Measurements from ENCODE around the gene PACSIN1. TPM values are rescaled to one million over a fixed set of nuclear protein-coding genes. Genes with fewer than 3 reads are reported as not detected.

Gene PACSIN1
- total and polyA plus RNA-seq, 8 donors = 0.09 to 0.51 (median 0.25) TPM; not detected in 1

- intact Hi-C loops (cut with DNase I) = no loop called here
- DNase-seq (no peak), ATAC-seq (no peak)
- H3K27ac ChIP-seq = no peak overlapping the region
- H3K9me3 ChIP-seq = peaks cover 0 to 11% of the 10 kb centered on the region in 2 donors
- H3K4me3 ChIP-seq = no peak overlapping the region
- peaks cover 0 to 37% of the 10 kb centered on the region in 2 donors for H3K27me3 ChIP-seq
- no peaks in the 10 kb centered on the region for H3K36me3 ChIP-seq
- TF ChIP-seq, protein P1, sequence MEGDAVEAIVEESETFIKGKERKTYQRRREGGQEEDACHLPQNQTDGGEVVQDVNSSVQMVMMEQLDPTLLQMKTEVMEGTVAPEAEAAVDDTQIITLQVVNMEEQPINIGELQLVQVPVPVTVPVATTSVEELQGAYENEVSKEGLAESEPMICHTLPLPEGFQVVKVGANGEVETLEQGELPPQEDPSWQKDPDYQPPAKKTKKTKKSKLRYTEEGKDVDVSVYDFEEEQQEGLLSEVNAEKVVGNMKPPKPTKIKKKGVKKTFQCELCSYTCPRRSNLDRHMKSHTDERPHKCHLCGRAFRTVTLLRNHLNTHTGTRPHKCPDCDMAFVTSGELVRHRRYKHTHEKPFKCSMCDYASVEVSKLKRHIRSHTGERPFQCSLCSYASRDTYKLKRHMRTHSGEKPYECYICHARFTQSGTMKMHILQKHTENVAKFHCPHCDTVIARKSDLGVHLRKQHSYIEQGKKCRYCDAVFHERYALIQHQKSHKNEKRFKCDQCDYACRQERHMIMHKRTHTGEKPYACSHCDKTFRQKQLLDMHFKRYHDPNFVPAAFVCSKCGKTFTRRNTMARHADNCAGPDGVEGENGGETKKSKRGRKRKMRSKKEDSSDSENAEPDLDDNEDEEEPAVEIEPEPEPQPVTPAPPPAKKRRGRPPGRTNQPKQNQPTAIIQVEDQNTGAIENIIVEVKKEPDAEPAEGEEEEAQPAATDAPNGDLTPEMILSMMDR (IDR thresholded peaks at IDR 0.05) = no peak
- no peaks in the 10 kb centered on the region for H3K4me1 ChIP-seq
Observed at GRCh38 chr6:34513646-34514045, 47.8 kb downstream of the PACSIN1 start.

- no peak overlapping the region for H3K27ac ChIP-seq
- no peaks in the 10 kb centered on the region for H3K4me1 ChIP-seq
- ATAC-seq = no peak
- no peaks in the 10 kb centered on the region for H3K36me3 ChIP-seq
- no peak overlapping the region for H3K4me3 ChIP-seq
- TF ChIP-seq, protein P1 (IDR thresholded peaks at IDR 0.05) = no peak
- no peak for DNase-seq
- H3K9me3 ChIP-seq = peaks cover 0 to 9% of the 10 kb centered on the region in 2 donors
- intact Hi-C loops (cut with DNase I) = no loop called here
- peaks cover 0 to 37% of the 10 kb centered on the region in 2 donors for H3K27me3 ChIP-seq
Observed at GRCh38 chr6:34514112-34514511, 48.2 kb downstream of the PACSIN1 start.

GRCh38 chr6:34514593-34515472 is 49.0 kb downstream of the PACSIN1 start:
- intact Hi-C loops (cut with DNase I) = no loop called here
- TF ChIP-seq, protein P1 (IDR thresholded peaks at IDR 0.05) = no peak
- Histone ChIP-seq H3K27ac (no peak overlapping the region), H3K4me3 (no peak overlapping the region), H3K36me3 (no peaks in the 10 kb centered on the region), H3K27me3 (peaks cover 0 to 37% of the 10 kb centered on the region in 2 donors), H3K9me3 (peaks cover 0 to 3% of the 10 kb centered on the region in 2 donors), H3K4me1 (no peaks in the 10 kb centered on the region)
- ATAC-seq (peak; percentile 25), DNase-seq (peak in 1 of 4 donors; percentile 68)

DNA sequence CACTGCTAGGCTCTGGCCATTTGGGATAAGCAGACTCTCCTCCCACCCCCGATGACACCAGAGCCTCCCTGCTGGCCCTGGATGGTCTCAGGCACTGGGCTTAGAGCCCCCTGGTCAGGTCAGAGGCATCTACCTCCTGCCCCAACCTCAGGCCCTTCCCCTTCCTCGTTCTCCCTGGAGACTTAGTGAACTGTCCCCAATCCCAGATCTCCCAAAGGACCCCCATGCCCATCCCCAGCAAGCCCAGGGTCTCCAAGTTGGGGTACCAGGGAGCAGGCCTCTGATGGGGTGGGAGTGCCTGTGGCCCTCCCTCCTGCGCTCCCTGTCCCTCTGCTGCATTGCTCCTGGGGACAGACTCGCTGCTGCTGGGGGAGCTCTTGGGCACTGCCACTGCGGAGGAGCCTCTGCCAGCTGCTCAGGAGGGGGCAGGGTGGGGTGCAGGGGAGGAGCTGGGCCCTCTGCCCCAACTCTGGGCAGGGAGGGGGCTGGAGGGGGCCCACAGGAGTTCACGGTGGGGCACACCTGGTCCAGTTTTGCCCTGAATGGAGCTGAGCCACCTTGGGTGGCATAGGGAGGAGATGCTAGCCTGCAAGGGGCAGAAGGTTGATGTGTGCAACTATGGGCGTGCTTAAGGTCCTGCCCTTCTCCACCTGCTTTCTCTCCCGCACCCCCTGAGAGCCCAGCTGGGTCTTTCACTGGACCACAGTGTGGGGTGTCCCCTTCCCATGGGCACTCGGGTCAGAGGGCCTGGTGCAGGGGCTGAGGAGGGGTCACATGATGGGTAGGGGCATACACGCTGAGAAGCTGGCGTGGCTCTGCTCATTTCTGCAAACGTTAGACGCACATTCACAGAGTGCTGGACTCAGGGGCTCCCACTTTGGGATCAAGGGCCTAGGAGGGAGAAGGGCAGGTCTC is 49.9 kb downstream of the PACSIN1 start:
- TF ChIP-seq, protein P1 (IDR thresholded peaks at IDR 0.05) = no peak
- DNase-seq = no peak
- no peak overlapping the region for H3K4me3 ChIP-seq
- H3K36me3 ChIP-seq = no peaks in the 10 kb centered on the region
- peaks cover 0 to 37% of the 10 kb centered on the region in 2 donors for H3K27me3 ChIP-seq
- no peak for ATAC-seq
- H3K4me1 ChIP-seq = no peaks in the 10 kb centered on the region
- H3K9me3 ChIP-seq = no peaks in the 10 kb centered on the region
- H3K27ac ChIP-seq = no peak overlapping the region
- intact Hi-C loops (cut with DNase I) = no loop called here

Data from left lung (tissue), 10 donors.